HG03442 (cell line): ENCODE measurements around the gene SLC9A8.

ENCODE experiments used
- ATAC-seq: cut with Tn5 transposase; IDR thresholded peaks from one replicate; pipeline ENCODE4 v1.9.1; 2021; ENCODE audit warnings: mild to moderate bottlenecking, moderate library complexity; ENCODE audit not compliant: unreplicated experiment

SLC9A8 gene

DNA sequence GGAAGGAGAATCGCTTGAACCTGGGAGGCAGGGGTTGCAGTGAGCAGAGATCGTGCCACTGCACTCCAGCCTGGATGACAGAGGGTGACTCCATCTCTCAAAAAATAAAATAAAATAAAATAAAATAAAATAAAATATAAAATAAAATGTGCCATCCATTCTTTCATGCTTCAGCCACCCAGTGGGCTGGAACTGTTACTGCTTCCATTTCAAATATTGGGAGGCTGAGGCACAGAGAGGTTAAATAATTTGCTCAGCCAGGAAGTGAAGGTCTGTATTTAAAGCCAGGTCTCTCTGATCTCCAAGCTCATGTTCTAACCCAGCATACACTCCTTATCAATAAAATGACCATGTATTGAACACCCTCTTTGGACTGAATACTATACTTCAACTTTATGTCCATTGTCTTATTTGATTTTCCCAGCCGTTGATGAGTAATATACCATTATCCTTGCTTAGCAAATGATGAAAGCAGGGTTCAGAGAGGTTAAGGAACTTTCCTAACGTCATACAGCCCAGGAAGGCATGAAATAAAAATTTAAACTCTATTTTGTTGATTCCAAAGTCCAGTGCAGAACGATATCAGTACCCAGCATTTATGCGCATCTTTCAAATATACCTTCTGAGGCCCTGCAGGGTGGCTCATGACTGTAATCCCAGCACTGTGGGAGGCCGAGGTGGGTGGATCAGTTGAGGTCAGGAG is 25.8 kb upstream of the SLC9A8 start:
- no peak for ATAC-seq

DNA sequence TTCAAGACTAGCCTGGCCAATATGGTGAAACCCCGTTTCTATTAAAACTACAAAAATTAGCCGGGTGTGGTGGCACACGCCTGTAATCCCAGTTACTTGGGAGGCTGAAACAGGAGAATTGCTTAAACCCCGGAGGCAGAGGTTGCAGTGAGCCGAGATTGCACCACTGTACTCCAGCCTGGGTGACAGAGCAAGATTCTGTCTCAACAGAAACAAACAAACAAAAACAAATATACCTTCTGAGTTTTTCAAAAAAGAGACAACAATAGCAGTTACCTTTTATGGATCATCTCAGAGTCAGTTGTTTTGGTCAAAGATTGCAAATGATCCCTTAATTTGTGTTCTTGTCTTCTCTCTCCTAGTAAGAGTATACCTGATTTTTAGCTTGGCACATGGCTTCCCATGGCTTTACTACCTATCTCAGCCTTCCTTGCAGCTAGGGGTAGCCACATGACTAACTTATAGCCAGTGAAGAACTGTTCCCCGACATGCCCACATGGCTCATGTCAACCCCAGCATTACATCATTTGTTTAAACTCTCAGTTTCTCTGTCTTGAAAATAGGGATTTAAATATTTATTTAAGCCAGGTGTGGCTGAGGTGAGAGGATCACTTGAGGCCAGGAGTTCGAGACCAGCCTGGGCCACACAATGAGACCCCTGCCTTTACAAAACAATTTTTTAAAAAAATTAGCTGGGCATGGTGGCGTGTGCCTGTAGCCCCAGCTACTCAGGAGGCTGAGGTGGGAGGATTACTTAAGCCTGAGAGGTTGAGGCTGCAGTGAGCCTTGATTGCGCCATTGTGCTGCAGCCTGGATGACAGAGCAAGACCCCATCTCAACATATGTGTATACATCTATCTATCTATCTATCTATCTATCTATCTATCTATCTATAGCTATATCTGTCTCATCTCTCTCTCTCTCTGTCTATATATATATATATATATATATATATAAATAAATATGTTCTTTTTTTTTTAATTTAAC is 25.0 kb upstream of the SLC9A8 start:
- ATAC-seq: no peak

DNA sequence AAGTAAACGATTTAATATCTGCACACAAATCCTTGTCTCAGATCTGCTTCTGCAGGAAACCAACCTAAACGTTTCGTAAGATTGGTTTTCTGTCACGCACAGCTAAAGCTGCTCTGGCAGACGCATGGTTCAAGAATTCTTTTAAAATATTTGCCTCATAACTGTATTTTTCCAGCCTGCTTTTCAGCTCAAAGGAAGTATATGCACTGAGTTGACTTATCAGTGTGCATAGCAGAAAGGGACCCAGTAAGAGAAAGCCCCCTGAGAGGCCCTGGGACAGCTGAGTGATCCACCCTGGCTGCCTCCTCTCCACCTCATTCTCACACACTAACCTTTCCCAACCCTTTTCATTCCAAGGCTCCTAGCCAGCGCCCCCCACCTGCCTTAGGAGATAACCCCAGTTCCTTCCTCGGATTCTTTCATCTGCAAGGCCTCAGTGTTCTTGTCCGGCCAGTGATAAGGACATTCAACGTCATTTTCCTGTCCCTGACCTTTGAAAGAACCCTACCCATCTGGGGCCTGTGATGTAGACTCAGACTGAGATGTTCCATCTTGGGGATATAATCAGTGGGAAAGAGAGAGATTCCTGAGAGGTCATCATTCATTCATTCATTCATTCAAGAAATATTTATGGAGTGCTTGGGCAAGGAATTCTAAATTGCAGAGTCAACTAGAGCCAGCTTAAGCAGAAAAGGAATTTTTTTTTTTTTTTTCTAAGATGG is 22.4 kb upstream of the SLC9A8 start:
- no peak for ATAC-seq

GRCh38 chr20:49791165-49791564 is 21.5 kb upstream of the SLC9A8 start:
- no peak for ATAC-seq

- ATAC-seq: no peak
Measured at GRCh38 chr20:49792006-49792405, 20.6 kb upstream of the SLC9A8 start.

DNA sequence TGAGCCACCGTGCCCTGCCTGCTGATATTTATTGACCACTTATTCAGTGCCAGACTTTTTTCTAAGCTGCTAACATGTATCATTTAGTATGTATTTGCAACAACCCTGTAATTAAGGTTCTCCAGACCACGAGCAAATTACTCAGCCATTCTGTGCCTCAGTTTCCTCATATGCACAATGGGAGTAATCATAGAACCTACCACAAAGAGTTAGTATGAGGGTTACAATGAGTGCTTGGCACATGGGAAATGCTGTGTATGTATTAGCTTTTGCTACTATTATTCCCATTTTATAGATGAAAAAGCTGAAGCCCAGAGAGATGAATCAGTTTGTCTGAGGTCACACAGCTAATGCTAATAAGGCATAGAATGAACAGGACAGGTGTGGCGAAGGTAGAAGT is 20.0 kb upstream of the SLC9A8 start:
- no peak for ATAC-seq

GRCh38 chr20:49794336-49795134 is 18.1 kb upstream of the SLC9A8 start:
- no peak for ATAC-seq

DNA sequence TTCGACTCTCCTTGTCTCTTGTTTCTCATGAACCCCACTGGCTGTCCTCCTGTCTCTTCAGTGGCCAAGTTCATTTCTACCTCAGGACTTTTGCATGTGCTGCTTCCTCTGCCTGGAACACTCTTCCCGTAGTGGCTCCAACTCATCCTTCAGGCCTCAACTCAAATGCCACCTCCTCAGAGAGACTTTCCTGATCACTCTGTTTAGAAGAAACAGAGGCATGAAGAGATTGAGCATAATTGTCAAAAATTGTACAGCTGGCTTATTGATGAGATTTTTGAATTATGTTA is 17.5 kb upstream of the SLC9A8 start:
- no peak for ATAC-seq

DNA sequence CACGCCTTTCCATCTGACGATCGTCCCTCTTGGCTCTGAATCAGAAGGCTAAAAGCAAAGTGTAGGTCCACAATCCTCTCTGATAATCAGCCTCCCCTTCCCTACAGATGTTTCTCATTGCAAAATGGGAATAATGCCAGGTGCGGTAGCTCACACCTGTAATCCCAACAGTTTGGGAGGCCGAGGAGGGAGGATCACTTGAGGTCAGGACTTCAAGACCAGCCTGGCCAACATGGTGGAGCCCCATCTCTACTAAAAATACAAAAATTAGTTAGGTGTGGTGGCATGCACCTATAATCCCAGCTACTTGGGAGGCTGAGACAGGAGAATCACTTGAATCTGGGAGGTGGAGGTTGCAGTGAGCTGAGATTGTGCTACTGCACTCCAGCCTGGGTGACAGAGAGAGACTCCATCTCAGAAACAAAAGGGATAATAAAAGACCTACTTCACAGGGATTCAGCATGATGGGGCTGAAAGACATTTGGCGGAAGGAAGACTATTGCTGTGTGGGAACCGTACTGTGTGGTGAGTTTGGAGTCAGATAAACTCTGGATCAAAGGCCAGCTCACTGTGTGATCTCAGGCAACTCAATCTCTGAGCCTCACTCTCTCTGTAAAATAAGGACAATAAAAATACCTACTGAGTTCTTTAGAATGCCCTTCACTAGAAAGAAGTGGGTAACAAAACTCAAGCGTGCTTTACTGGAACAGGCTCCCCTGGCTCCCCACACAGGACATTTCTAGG is 15.9 kb upstream of the SLC9A8 start:
- no peak for ATAC-seq

- no peak for ATAC-seq
Measured at GRCh38 chr20:49797344-49797615, 15.3 kb upstream of the SLC9A8 start.

- ATAC-seq: no peak
Measured at GRCh38 chr20:49798718-49799117, 13.9 kb upstream of the SLC9A8 start.

DNA sequence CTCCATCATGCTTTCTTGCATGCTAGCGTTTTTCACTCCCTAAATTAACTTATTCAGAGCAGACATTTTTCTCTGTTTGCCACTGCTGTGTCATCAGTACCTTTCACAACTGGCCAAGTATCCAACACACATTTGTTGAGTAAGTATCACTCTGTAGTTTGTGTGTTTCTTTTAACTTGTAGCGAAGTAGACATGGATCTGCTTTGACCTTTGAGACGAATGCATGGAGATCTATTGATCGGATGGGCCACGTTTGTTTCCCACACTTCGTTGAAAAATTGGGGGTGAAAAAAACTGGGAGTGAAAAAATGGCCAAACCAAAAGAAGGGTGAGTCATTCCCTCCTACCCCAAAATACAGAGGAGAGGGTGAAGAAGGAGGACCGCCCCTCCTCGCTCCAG is 12.9 kb upstream of the SLC9A8 start:
- ATAC-seq: no peak

- ATAC-seq: no peak
Measured at GRCh38 chr20:49803418-49803817, 9.2 kb upstream of the SLC9A8 start.

DNA sequence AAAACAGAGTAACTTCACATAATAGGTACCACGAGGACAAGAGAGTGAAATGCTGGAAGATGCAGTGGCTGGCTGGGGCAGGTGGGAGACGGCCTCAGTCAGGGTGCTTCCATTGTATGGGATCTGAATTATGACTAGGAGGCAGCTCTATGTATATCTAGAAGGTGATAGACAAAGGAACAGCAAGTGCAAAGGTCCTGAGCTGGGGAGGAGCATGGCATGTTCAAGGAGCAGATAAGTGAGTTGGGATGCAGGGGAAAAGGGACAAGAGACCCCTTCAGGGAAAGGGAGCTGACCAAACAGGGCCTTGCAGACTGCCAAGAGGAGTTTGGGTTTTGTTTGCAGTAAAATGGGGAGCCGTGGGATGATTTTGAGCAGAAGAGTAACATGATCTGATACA is 8.3 kb upstream of the SLC9A8 start:
- no peak for ATAC-seq

DNA sequence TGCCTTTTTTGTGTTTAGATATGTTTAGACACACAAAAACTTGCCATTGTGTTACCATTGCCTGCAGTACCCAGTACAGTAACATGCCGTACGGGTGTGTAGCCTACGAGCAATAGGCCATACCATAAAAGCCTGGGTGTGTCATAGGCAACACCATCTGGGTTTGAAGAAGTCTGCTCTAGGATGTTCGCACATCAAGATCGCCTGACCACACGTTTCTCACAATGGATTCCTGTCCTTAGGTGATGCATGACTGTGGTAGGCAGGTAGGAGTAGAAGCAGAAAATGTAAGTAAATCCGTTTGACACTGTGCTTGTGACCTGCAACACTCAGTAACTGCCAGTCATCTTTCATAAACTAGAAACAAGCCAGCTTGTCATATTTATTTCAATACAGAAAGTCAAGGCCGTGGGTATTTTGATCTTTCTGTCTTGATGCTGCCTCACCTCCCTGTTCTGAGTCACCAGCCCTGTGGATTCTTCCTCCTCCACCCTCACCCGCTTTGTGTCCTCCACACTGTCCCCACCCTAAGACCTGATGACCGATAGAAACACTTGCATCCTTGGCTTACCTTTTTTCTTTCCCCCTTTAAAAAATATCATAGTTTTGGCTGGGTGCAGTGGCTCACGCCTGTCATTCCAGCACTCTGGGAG is 7.3 kb upstream of the SLC9A8 start:
- ATAC-seq: peak; percentile 46

DNA sequence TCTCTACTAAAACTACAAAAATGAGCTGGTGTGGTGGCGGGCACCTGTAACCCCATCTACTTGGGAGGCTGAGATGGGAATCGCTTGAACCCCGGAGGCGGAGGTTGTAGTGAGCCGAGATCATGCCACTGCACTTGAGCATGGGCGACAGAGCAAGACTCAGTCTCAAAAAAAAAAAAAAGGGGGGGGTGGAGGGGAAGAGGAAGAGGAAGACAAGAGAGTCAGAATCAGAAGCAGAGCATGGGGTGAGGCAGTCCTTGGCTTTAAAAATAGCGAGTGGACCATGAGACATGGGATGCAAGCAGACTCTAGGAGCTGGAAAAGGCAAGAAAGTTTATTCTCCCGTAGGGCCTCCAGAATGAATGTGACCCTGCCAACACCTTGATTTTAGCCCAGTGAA is 3.9 kb upstream of the SLC9A8 start:
- no peak for ATAC-seq

GRCh38 chr20:49809803-49810359 is 2.7 kb upstream of the SLC9A8 start:
- no peak for ATAC-seq

DNA sequence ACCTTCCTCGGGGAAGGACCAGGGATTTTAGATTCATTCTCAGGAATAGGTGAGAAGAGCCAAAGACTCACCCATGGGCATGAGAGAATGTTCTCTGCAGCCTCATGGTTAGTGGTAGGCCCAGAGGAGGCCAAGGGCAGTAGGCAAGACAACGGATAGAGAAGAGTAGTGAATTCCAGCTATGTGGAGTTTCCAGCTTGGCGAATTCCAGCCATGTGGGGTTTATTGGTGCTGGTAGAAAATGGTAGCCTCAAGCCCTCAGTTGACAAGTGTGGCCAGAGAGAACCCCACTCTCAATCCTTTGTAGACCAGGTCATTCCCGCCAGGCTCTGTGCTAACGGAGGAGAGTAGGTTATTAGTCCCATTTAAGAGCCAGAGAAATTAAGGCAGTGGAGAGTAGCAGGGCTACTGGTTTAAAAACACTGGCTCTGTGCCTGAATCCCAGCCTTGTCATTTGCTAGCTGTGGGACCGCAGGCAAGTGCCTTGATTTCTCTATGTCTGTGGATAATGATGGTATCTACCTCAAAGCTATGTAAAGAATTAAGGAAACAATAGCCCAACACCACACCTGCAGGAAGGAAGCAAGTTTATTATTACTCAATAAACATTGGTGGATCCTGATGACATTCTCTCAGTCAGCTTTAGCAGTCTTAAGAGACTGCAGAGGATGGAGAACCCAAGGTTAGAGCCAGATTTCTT is 2.0 kb upstream of the SLC9A8 start:
- ATAC-seq: no peak
